GM21447 (cell line): Measurements from ENCODE around the gene AGBL4.

ENCODE experiments used
- ATAC-seq: cut with Tn5 transposase; IDR thresholded peaks from one replicate; pipeline ENCODE4 v1.9.1; 2021; ENCODE audit not compliant: unreplicated experiment

The AGBL4 gene

DNA sequence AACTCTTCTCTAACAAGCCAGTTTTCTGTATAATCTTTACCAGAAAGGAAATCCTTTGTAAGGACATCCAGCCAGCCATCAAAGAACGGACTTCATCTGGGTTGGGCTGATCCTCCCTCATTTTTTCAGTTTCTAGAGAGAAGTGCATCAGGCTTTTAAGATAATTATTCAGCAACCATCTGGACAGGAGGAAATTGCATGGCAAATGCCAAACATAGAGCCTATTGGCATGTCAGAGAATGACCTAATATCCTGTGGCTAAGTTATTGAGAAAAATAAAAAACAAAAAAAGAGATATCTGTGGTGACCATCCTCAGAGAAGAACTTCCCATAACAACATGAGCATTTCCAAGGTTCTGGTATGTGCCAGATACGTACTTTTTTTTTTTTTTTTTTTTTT is 1172.1 kb downstream of the AGBL4 start:
- no peak for ATAC-seq

DNA sequence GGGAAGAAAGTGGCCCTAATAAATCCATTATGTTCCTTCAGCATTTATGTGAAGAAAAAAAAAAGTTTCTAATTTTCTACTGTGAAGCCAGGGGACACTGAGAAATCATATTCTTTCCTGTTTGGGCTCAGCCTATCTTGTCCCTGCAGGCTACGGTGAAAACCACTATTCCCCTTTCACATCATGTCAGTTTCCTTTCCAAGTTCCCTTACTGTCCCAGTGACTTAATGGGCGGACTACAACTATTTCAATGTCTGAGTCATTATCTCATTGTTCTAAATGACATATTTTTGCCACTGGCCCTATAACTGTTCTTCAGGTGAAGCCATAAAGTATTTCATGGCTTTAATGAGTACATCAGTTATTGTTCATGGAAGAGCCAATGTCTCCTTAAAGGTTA is 1175.7 kb downstream of the AGBL4 start:
- ATAC-seq = no peak

- ATAC-seq = no peak
Measured at GRCh38 chr1:48846441-48846840, 1177.3 kb downstream of the AGBL4 start.

DNA sequence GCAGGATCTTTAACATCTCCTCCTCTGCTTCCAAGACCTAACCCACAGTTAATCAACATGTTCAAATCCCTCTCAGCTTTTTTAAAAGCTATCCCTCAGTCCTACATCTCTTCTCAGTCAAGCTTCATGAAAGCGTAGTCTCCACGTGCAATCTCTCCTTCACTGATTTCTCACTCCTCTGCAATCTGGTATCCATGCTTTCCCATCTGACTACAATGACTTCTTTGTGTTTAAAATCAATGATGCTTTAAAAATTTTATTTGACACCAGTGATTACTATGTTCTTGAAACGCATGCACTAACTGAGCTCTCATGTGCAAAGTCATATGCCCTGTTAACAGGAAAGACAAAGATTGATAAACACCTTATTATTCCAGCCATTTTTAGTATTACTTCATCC is 1179.6 kb downstream of the AGBL4 start:
- no peak for ATAC-seq

DNA sequence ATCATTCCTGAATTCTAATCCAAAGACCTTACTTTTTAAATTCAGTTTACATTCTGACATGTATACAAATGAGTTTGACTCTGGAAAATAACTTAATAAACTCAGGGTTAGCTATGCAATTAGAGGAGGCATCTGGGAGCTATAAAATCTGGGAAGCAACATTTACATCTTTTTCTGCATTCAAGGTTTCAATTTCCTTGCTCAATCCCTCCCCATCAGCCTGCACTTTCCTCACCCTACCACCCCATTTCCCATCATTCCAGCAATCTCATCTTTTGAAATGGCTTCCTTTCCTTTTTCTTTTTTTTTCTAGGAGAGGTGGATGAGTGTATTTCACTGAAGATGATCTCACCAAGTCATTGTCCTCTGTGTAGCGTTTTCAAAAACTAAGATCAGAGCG is 1181.8 kb downstream of the AGBL4 start:
- ATAC-seq = no peak

DNA sequence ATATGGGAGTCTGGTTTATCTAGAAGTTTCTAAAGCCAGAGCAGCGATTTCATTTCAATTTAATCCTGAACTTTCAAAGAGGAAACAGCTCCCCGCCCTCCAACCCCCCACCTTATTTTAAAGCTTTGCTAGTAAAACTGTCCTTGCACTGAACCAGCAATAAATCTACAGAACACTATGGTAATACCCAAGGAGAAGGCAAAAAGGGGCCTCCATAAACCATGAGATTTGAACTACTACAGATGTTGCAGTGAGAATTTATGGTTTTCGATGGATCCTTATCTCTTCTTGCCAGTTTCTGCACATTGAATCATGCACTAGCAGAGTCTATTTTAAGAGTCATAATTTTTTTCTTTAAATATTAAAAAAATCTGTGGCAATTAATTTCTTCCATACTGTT is 1182.3 kb downstream of the AGBL4 start:
- no peak for ATAC-seq

DNA sequence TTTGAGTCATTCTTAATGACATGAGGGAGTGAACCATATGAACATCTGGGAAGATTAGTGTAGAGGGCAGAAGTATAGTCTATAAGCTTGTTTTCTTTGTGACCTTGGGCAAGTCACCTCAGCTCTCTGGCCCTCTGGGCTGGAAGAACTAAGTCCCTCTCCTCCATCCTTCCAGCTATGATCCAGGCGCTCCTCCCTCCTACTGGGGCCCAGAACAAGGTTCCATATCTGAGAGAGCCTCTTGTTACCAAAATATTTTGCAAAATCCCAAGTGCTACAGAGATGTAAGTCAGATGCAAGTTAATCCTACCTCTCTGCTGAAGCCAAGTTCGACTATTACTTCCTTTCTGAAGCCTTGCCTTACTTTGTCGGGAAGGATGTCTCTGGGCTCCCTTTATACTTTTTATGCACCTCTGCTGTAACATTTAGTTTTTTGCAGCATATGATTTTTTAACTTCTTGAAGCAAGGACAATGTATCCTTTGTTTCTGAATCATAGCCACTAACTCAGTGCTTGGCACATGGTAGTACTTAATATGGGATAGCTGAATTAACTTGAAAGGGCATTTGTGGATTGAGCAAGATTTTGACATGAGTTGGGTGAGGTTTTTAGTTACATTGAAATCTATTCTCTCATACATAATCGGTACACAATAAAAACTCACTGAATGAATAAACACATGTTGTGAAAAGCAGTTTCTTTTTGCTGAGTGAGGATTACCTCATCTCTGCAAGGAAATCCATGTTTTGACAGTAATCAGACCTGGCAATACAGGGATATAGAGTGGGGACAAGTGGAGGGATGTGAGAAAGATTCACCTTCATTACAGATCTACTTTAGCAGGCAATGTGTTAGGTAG is 1192.4 kb downstream of the AGBL4 start:
- no peak for ATAC-seq

DNA sequence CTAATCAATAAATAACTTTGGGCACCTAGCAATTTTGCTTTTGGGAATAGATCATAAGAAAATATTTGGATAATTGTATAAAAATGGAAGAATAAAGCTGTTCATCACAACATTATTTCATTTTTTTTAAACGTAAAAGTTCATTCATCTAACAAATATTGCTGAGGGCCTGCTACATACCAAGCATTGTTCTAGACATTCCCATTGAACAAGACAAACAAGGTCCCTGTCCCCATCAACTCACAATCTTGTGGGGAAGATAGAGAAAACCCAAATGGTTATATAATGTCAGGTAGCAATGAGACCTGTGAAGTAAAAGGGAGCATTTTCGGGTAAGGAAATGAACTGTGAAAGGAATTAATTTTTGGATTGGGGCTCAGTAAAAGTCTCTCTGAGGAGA is 1193.0 kb downstream of the AGBL4 start:
- ATAC-seq = no peak

DNA sequence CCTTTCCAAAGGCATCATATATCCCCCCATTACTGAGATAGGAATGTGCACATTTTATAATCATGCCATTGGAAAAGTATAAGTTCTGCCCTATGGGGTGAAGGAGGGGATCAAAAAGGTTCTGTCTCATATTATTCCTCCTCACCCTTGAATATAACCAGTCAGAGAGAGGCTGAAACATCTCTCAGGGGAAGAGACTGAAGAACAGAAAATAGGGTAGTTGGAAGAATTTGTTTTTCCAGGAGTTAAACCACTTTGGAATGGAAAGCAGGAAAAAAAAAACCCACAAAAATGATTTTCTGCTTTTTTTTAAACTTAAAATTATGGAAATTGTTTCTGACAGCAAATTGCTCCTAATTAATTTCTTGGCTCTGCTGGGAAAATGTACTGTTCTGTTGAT is 1194.3 kb downstream of the AGBL4 start:
- ATAC-seq = no peak

DNA sequence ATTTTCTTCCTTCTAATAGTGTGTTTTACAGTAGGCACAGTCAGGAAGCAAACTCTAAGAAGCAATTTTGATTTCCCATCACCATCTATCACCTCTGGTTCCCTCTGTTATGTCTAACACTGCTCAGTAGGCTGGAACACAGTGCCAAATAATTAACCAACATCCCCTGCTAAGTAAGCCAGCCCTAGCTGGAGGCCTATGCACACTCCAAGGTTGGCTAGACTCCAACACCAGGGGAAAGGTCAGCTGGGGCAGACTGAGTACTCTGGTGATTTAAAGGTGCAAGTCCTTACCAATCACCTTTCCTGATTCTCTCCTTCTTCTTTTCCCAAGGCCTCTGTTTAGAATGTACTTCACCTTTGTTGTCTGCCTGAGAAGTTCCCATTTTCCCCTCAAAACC is 1200.6 kb downstream of the AGBL4 start:
- no peak for ATAC-seq

DNA sequence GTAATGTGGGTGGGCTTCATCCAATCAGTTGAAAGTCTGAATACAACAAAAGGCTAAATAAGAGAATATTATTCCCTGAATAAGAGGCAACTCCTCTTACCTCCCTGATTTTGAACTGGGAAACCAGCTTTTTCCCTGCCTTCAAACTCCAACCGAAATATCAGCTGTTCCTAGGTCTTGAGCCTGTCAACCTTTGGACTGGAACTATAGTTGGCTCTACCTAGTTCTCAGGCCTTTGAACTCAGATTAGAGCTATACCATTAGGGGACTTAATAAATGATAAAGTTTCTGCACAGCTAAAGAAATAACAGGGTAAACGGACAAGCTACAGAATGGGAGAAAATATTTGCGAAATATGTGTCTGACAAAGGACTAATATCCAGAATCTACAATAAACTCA is 1203.3 kb downstream of the AGBL4 start:
- no peak for ATAC-seq

DNA sequence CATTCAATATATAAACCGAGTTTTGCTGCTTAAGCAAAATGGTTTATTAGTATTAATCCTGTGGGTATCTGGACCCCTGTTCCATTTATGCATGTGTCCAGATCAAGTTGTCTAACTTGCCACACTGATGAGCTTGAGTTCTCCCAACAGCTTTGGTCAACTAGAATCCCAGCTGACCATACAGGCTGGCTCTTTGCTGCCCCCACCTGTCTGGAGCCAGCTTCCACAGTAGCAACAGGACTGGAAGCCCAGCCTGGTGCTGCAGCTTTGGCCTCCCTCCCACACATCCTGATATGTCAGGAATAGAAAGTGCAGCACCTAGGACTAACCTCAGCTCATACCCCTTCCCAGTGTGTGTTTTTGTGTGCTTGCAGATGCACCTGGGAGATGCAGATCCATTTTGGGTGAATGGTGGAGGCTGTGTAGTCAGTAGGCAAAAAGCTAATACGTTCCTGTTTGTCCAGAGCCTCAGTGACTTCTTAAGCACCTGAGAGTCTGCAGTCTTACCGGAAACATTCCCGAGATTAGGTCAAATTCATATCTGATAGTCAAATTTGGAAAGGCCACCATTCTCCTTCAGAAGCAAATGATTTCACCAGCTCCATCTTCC is 1206.1 kb downstream of the AGBL4 start:
- peak; percentile 66 for ATAC-seq

GRCh38 chr1:48810740-48811139 is 1213.0 kb downstream of the AGBL4 start:
- ATAC-seq = no peak

DNA sequence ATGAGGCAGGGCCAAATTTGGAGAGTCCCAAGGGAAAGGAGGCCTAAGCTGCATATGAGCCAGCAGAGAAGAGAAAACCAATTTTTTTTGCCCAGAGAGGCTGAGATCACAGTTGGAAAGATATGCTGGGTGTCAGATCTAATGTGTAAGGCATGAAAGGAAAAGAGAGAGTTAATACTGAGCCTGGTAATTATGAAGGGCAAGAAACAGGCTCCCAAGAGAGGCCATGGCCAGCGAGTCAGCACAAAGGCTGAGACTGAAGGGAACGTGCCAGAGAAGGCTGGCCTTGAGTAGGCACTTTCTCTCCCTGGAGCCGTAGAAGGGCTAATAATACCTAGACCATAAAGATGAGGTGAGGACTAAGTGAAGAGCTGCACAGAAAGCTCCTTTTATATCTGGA is 1215.3 kb downstream of the AGBL4 start:
- ATAC-seq = no peak

GRCh38 chr1:48807554-48808260 is 1216.0 kb downstream of the AGBL4 start:
- no peak for ATAC-seq

DNA sequence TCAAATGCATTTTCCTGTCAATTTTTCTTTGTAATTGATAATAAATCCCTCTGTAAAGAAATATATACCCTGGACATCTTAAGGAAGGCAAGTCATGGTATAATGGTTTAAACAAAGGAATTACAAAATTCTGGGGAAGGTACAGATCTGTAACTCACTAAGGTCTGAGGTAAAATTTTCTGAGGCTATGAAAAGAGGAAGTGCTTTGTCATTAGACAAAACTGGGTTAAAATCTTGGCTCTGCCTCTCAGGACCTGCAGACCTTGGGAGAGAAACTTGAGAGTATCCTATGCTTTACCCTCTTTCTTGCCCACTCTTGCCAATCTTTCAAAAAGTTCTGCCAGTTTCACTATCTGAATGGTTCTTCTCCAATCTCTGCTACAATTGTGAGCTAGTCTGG is 1220.3 kb downstream of the AGBL4 start:
- ATAC-seq = no peak

DNA sequence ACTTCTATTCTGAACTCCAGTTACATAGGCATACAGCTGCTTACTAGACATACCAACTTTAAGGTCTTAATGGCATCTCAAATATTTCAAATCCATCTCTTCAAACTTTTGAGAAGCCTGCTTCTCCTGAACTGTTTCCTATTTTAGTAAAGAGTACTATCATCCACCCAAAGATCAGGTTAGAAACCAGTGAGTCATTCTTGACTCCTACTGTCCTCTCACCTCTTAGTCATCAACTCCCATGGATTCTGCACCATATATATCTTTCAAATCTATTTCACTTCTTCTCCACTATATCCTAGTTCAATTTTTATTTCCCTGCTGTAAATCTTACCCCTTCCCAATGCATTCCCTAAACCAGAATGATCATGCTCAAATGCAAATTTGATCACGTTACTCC is 1228.9 kb downstream of the AGBL4 start:
- no peak for ATAC-seq

DNA sequence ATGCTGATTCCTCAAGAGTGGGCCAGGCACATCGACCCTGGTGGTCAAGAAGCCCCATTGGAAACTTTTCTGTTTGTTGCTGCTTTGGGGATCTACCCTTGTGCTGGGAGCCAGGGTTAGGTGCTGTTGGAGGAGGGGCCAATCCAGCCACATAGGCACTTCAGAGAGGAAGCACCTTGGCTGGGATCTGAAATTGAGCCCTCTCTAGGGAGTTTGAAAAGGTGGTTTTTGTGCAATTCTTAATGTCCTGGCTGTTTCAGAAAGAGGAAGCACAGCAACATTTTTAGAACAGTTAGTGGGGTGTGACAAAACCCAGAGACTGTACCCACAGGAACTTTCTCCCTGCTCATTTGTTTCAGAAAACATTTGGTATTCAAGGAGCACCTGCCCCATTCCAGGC is 1229.9 kb downstream of the AGBL4 start:
- ATAC-seq = peak; percentile 83

DNA sequence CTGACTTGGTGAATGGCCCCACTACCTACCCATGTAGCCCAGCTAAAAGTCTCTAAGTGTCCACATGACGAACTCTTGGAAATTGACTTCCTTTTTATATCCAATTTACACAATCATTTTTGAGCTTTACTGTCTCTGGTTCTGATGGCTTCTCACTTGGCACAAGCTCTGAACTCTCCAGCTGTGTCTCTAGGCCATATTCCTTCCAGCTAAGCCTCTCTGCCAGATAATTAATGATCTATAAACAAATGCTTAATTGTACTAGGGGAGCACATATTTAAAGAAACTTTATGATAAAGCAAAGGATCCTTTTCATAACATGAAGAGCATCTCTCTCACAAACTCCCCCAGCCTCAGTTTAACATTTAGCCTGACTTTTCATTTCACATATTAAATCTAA is 1230.8 kb downstream of the AGBL4 start:
- ATAC-seq = no peak

- peak; percentile 45 for ATAC-seq
Measured at GRCh38 chr1:48790397-48790796, 1233.4 kb downstream of the AGBL4 start.

DNA sequence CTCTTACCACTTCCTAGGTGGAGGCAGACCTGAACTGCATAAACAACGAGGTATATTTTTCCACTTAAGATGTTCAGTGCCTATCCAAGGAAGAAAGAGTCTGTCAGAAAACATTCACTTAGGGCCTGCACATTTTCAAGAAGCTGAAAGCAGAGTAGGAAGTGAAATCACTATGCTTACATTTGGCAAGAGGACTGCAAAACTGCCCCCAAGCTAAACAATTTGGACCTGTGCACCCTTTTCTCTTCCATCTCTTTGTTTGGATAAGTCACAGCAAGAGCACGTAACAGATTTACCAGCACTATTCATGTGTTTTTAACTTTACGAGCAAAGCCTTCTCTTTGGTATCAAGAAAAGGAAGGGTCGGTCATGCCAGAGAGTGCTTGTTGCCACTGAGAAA is 1233.9 kb downstream of the AGBL4 start:
- ATAC-seq = peak; percentile 23

GRCh38 chr1:48785869-48786268 is 1237.9 kb downstream of the AGBL4 start:
- no peak for ATAC-seq
